GM10248 (cell line): ENCODE data around the gene NR1H3.

ENCODE experiments used
- CTCF ChIA-PET: fragments of 300-600 bp; sonication (Branson Sonifier 250); formaldehyde crosslinking; extraction: SDS; loops from one replicate; lab custom pipeline; 2021; ENCODE audit warnings: antibody characterized with exemption; lab: Yijun Ruan, JAX
- POLR2A ChIA-PET: fragments of 350-650 bp; sonication (Branson Sonifier 250); formaldehyde crosslinking; extraction: SDS; loops from one replicate; lab custom pipeline; 2020; ENCODE audit warnings: antibody characterized with exemption; lab: Yijun Ruan, JAX
- DNase-seq: peaks from one replicate; pipeline ENCODE4 v3.0.0; 2012; ENCODE audit errors: extremely low spot score
- TF ChIP-seq, protein P1 (sequence below): IDR thresholded peaks from 2 replicates; pipeline ENCODE4 v1.5.1; 2012; ENCODE audit warnings: mild to moderate bottlenecking, low read depth; ENCODE audit errors: extremely low read depth, missing control alignments, control extremely low read depth

The NR1H3 gene

DNA sequence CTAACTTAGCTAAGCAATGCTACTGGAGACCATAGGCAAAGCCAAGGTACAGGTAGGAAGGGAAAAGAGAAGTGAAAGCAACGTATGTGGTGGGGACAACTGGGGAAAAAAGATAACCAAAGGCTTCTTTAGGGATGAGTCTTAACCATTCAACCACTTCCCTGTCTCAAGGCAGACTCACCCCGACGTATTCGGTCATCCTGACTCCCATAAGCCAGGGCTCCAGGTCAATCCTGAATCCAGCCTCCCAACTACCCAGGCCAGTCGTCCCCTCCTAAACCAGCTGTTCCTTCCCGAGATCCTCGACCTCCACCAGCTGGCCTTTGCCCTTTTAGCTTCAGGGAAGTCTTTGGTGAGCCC is 9.5 kb upstream of the NR1H3 start:
- TF ChIP-seq, protein P1, sequence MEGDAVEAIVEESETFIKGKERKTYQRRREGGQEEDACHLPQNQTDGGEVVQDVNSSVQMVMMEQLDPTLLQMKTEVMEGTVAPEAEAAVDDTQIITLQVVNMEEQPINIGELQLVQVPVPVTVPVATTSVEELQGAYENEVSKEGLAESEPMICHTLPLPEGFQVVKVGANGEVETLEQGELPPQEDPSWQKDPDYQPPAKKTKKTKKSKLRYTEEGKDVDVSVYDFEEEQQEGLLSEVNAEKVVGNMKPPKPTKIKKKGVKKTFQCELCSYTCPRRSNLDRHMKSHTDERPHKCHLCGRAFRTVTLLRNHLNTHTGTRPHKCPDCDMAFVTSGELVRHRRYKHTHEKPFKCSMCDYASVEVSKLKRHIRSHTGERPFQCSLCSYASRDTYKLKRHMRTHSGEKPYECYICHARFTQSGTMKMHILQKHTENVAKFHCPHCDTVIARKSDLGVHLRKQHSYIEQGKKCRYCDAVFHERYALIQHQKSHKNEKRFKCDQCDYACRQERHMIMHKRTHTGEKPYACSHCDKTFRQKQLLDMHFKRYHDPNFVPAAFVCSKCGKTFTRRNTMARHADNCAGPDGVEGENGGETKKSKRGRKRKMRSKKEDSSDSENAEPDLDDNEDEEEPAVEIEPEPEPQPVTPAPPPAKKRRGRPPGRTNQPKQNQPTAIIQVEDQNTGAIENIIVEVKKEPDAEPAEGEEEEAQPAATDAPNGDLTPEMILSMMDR: no peak
- no peak for DNase-seq
- ChIA-PET CTCF (interaction anchor here (0.7 to 5.8 kb wide), 14 partner anchors 9 to 606 kb away, joined by 3 to 57 read pairs (median 4); partner anchors contain the start of genes ARFGAP2, DDB2 and NR1H3), POLR2A (interaction anchor here (0.6 to 1.8 kb wide), 7 partner anchors 9 to 167 kb away, joined by 3 to 7 read pairs (median 4); no protein-coding TSS in a partner anchor)

DNA sequence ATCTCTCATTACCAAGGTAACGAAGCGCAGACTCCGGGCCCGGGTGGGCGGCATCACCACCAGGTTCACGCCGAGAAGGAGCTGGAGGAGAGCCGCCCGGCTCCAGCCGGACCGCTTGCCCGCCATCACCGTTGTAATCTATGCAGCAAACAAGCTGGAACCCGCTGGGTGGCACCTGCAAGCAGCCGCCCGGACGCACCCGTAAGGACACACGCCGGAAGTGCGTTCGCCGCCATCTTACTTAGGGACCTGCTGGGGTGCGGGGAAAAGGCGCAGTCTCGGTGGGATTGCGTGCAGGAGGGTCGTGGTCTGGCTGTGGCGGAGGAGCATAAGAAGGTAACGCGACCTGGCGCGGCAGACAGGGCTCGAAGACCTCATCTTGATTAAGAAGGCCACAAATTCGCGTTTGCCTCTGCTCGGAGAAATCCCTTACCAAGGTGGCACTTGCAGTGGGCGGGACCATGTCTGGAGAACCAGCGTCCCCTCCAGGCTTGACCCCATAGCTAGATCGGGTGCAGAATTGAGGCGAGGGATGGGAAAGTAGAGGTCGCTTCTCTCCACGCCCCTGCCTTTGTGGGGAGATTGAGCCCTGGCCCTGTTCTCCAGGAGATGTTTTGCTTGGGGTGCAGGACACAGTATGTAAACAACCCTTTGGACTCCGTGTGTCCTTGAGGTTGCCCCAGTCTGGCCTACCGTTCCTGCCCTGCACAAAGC is 9.0 kb upstream of the NR1H3 start, which contains the start of gene ACP2:
TSS of gene ACP2 (minus strand) at position 151 of the 714 bp plus-strand sequence. CDS start at position 126, 25 bp downstream.
- ChIA-PET CTCF (interaction anchor here (0.7 to 5.8 kb wide), 14 partner anchors 10 to 605 kb away, joined by 3 to 57 read pairs (median 4); partner anchors contain the start of genes ARFGAP2, DDB2 and NR1H3), POLR2A (interaction anchor here (0.6 to 1.8 kb wide), 8 partner anchors 10 to 167 kb away, joined by 3 to 7 read pairs (median 4); no protein-coding TSS in a partner anchor)
- TF ChIP-seq, protein P1: peak; percentile 58
- peak; percentile 88 for DNase-seq

DNA sequence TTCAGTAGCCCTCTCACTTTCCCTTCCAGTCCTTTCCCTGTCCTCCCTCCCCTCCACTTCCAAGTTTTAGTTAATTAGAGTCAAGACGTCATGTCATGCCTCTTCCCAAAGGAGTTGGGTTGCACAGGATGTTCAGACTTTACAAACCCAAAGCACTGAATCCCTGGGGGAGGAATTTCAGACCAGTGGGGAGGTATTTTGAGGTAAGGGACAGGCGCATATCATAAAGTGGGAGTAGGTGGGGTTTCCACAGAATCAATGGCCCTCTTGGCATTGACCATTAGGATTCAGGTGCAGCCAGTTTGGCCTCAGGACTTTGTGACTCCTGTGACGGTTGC is 8.4 kb upstream of the NR1H3 start:
- TF ChIP-seq, protein P1: no peak
- POLR2A ChIA-PET: interaction anchor here (1.2 to 1.8 kb wide), 4 partner anchors 10 to 35 kb away, joined by 4 to 7 read pairs (median 6); no protein-coding TSS in a partner anchor
- CTCF ChIA-PET: interaction anchor here (1.2 to 5.8 kb wide), 7 partner anchors 10 to 605 kb away, joined by 3 to 57 read pairs (median 12); partner anchors contain the start of genes ARFGAP2 and NR1H3
- DNase-seq: no peak

DNA sequence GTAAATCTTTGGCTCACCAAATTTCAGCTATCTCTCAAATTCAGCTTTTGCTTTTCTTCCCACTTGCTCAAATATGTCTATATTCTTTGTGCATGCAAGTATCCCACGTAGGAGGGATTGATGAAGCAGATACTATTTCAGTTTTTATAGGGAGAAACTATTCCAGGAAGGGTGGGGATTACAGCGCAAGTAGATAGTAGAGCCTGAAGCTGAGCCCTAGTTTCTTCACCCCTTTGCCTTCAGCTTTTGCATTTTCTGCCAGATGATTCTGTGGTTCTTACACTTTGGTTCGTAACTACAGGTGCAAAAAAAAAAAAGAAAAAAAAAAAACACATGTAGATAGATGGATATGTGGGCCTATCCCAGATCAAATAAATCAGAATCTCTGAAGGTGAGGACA is 6.0 kb upstream of the NR1H3 start:
- CTCF ChIA-PET: interaction anchor here (1.0 to 5.8 kb wide), 5 partner anchors 8 to 161 kb away, joined by 3 to 57 read pairs (median 4); partner anchors contain the start of gene NR1H3
- POLR2A ChIA-PET: interaction anchor here (0.7 kb wide), 1 partner anchor 140 kb away, joined by 3 read pairs; no protein-coding TSS in a partner anchor
- TF ChIP-seq, protein P1: no peak
- no peak for DNase-seq

DNA sequence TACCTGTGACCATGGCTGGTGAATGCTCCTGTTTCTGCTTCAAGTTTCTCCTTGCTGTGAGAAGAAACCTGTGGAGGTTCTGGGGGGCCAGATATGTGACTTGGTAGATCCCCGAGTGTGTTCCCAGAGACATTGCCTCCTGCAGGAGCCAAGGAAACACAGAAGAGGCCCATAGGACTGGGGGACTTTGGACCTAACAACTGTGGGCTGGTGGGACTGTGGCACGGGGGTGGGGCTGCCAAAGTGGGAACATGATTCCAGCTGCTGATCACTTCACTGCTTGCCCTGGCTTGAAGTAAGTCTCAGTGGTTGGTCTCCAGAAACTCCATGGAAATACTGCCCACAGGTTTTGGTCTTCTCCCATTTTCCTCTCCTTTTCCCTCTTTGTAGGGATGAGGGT is 4.1 kb upstream of the NR1H3 start:
- ChIA-PET CTCF (interaction anchor here (2.0 kb wide), 1 partner anchor 159 kb away, joined by 4 read pairs; no protein-coding TSS in a partner anchor), POLR2A (no interaction called here)
- TF ChIP-seq, protein P1: no peak
- no peak for DNase-seq

DNA sequence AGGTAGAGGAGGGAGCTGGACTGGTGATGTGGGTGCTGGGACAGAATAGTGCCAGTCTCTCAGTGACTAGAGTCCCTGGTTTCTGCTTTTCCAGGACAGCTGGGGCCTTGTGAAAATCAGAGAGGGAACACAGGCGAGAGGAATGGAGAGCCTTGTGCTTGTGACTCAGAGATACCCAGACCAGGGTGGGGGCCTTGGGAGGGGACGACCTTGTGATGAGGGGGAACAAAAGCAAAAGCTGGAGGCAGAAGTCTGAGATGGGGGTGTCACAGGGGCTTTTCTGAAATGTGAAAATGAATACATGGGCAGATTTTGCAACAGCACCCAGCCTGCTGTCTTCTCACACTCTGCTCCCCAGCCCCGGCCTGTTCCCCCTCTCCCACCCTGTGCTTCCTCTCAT is 3.4 kb upstream of the NR1H3 start:
- CTCF ChIA-PET: interaction anchor here (1.0 to 2.0 kb wide), 2 partner anchors 76 to 158 kb away, joined by 3 to 4 read pairs; no protein-coding TSS in a partner anchor
- TF ChIP-seq, protein P1: no peak
- POLR2A ChIA-PET: interaction anchor here (0.6 kb wide), 1 partner anchor 330 kb away, joined by 4 read pairs; no protein-coding TSS in a partner anchor
- no peak for DNase-seq
